HEK293T (cell line): ENCODE data around the gene SH3RF3.

Experiments used
- CTCF ChIA-PET: fragments of 350-600 bp; formaldehyde crosslinking; extraction: SDS; loops from one replicate; lab custom pipeline; 2021; ENCODE audit warnings: antibody characterized with exemption, inconsistent platforms; lab: Yijun Ruan, JAX
- POLR2A ChIA-PET: fragments of 350-600 bp; formaldehyde crosslinking; extraction: SDS; loops from one replicate; lab custom pipeline; 2020; ENCODE audit warnings: antibody characterized with exemption, inconsistent platforms; lab: Yijun Ruan, JAX
- DNase-seq: peaks from one replicate; pipeline ENCODE4 v3.0.0; 2012; ENCODE audit warnings: mixed read lengths; ENCODE audit errors: extremely low spot score
- ARNT ChIP-seq: fragments of 450-650 bp; IDR thresholded peaks from 2 replicates; pipeline ENCODE4 v1.6.1; 2017; ENCODE audit warnings: mild to moderate bottlenecking
- BHLHE40 ChIP-seq: fragments of 450-650 bp; IDR thresholded peaks from 2 replicates; pipeline ENCODE4 v1.6.1; 2016; ENCODE audit warnings: mild to moderate bottlenecking, moderate library complexity, borderline replicate concordance
- CTBP1 ChIP-seq: fragments of 450-650 bp; IDR thresholded peaks from 2 replicates; pipeline ENCODE4 v1.6.1; 2016; ENCODE audit warnings: borderline replicate concordance
- ELF4 ChIP-seq: fragments of 450-650 bp; IDR thresholded peaks from 2 replicates; pipeline ENCODE4 v1.6.1; 2017; ENCODE audit warnings: antibody characterized with exemption
- FOXA1 ChIP-seq: fragments of 450-650 bp; IDR thresholded peaks from 2 replicates; pipeline ENCODE4 v1.6.1; 2016; ENCODE audit warnings: mild to moderate bottlenecking
- FOXK2 ChIP-seq: fragments of 450-650 bp; IDR thresholded peaks from 2 replicates; pipeline ENCODE4 v1.6.1; 2016; ENCODE audit warnings: mild to moderate bottlenecking
- FOXM1 ChIP-seq: fragments of 450-650 bp; IDR thresholded peaks from 2 replicates; pipeline ENCODE4 v1.6.1; 2017; ENCODE audit warnings: mild to moderate bottlenecking, borderline replicate concordance
- HDGF ChIP-seq: fragments of 450-650 bp; IDR thresholded peaks from 2 replicates; pipeline ENCODE4 v1.6.1; 2017; ENCODE audit warnings: antibody characterized with exemption, borderline replicate concordance
- L3MBTL2 ChIP-seq: fragments of 450-650 bp; conservative IDR thresholded peaks from 2 replicates; pipeline ENCODE4 v1.6.1; 2016; ENCODE audit warnings: mild to moderate bottlenecking
- LEF1 ChIP-seq: fragments of 450-650 bp; IDR thresholded peaks from 2 replicates; pipeline ENCODE4 v1.6.1; 2017; ENCODE audit warnings: mild to moderate bottlenecking, borderline replicate concordance
- NFRKB ChIP-seq: fragments of 450-650 bp; IDR thresholded peaks from 2 replicates; pipeline ENCODE4 v1.6.1; 2016; ENCODE audit warnings: mild to moderate bottlenecking, moderate library complexity
- SP1 ChIP-seq: fragments of 450-650 bp; IDR thresholded peaks from 2 replicates; pipeline ENCODE4 v1.6.1; 2017
- SUZ12 ChIP-seq: fragments of 450-650 bp; IDR thresholded peaks from 2 replicates; pipeline ENCODE4 v1.6.1; 2016; ENCODE audit warnings: mild to moderate bottlenecking
- TARDBP ChIP-seq: fragments of 450-650 bp; IDR thresholded peaks from 2 replicates; pipeline ENCODE4 v1.6.1; 2016
- ZNF384 ChIP-seq: fragments of 450-650 bp; IDR thresholded peaks from 2 replicates; pipeline ENCODE4 v1.6.1; 2016
- TF ChIP-seq, protein P1 (sequence below): fragments of 450-650 bp; IDR thresholded peaks from 2 replicates; pipeline ENCODE4 v1.6.1; 2016

SH3RF3 gene

GRCh38 chr2:109254174-109254904 lies 125.3 kb downstream of the SH3RF3 start:
- ChIA-PET CTCF (no interaction called here), POLR2A (no interaction called here)
- no peak for DNase-seq
- TF ChIP-seq ELF4, result no peak
- TF ChIP-seq SUZ12, result no peak
- no peak for TF ChIP-seq HDGF
- no peak for TF ChIP-seq BHLHE40
- no peak for TF ChIP-seq L3MBTL2
- no peak for TF ChIP-seq TARDBP
- no peak for TF ChIP-seq FOXA1
- TF ChIP-seq NFRKB, result no peak
- TF ChIP-seq LEF1, result no peak
- no peak for TF ChIP-seq SP1
- no peak for TF ChIP-seq ARNT
- TF ChIP-seq, protein P1, sequence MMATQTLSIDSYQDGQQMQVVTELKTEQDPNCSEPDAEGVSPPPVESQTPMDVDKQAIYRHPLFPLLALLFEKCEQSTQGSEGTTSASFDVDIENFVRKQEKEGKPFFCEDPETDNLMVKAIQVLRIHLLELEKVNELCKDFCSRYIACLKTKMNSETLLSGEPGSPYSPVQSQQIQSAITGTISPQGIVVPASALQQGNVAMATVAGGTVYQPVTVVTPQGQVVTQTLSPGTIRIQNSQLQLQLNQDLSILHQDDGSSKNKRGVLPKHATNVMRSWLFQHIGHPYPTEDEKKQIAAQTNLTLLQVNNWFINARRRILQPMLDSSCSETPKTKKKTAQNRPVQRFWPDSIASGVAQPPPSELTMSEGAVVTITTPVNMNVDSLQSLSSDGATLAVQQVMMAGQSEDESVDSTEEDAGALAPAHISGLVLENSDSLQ, result no peak
- TF ChIP-seq ZNF384, result no peak
- no peak for TF ChIP-seq CTBP1

GRCh38 chr2:109255654-109256053 lies 126.6 kb downstream of the SH3RF3 start:
- TF ChIP-seq FOXM1, result no peak
- TF ChIP-seq FOXA1, result no peak
- ChIA-PET POLR2A (no interaction called here), CTCF (no interaction called here)
- no peak for DNase-seq

DNA sequence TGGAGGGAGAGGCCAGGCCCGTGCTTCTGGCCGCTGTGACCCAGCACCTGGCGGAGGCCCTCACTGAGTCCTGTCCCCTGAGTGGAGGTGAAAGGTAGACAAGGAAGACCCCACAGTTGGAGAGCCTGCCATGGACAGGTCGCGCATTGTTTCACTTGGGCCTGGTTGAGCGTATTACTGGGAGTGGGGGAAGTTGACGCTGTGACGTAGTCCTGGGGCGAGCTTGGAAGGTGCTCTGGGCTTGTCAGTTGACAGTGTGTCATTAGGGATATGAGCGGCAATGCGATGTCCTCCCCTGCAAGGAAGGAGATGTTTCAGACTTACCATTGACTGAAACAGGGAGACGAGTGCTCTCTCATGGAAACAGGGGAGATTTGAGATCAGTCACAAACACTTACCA lies 127.1 kb downstream of the SH3RF3 start:
- POLR2A ChIA-PET, result no interaction called here
- DNase-seq, result no peak
- CTCF ChIA-PET, result interaction anchor here (1.5 kb wide), 1 partner anchor 254 kb away, joined by 6 read pairs; no protein-coding TSS in a partner anchor
- no peak for TF ChIP-seq SP1
- no peak for TF ChIP-seq ZNF384
- no peak for TF ChIP-seq NFRKB
- no peak for TF ChIP-seq L3MBTL2
- no peak for TF ChIP-seq FOXK2
- no peak for TF ChIP-seq BHLHE40
- TF ChIP-seq FOXM1, result no peak
- TF ChIP-seq, protein P1, result no peak
- TF ChIP-seq SUZ12, result no peak
- no peak for TF ChIP-seq CTBP1
- TF ChIP-seq ARNT, result no peak
- TF ChIP-seq TARDBP, result no peak
- no peak for TF ChIP-seq ELF4

DNA sequence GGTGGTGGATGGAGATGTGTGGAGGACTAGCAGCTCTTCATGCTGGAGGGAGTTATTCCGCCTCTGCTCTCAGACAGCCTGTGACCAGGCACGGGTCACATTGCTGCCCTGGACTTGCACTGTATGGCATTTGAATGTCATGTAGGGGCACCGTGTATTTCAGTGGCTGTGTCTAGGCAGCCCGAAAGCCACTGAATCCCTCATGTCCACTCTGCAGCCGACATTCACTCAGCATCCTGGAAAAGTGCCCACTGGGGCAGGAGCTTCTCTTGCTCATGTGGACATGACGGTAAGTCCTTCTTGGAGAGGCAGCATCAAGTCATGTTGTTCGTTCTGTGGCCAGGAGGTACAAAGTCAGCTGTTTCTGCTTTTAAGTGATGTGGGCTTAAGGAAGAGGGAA lies 127.9 kb downstream of the SH3RF3 start:
- TF ChIP-seq ELF4 (no peak), ARNT (no peak), L3MBTL2 (no peak), ZNF384 (no peak), FOXA1 (no peak), SP1 (no peak), BHLHE40 (no peak)
- DNase-seq, result no peak
- ChIA-PET POLR2A (no interaction called here), CTCF (interaction anchor here (1.5 kb wide), 1 partner anchor 253 kb away, joined by 6 read pairs; no protein-coding TSS in a partner anchor)

GRCh38 chr2:109257653-109258052 lies 128.6 kb downstream of the SH3RF3 start:
- no peak for TF ChIP-seq ELF4
- no peak for TF ChIP-seq ARNT
- no peak for TF ChIP-seq SUZ12
- no peak for TF ChIP-seq LEF1
- TF ChIP-seq TARDBP, result no peak
- no peak for TF ChIP-seq L3MBTL2
- no peak for TF ChIP-seq SP1
- no peak for TF ChIP-seq BHLHE40
- no peak for TF ChIP-seq NFRKB
- no peak for TF ChIP-seq FOXA1
- TF ChIP-seq CTBP1, result no peak
- no peak for TF ChIP-seq ZNF384
- TF ChIP-seq FOXM1, result no peak
- TF ChIP-seq FOXK2, result no peak
- CTCF ChIA-PET, result interaction anchor here (1.5 kb wide), 1 partner anchor 252 kb away, joined by 6 read pairs; no protein-coding TSS in a partner anchor
- POLR2A ChIA-PET, result no interaction called here
- no peak for DNase-seq

DNA sequence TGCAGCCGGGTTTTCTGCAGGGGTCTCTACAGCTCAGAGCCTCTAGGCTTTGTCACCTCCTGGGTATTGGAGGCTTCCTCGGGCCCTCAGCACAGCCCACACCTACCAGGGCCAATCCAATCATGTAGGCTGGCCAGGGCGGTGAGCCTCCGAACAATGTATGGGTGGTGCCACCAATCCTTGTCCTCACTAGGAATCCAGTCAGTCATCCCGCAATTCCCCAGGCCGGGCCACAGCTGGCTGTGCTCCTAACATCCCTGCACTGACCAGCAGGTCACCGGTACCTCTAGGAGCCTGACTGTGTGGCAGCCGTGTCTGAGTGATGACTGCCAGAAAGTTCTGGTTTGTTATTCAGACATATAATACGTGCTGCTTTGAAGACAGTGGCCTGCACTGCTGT lies 129.4 kb downstream of the SH3RF3 start:
- no peak for DNase-seq
- ChIA-PET CTCF (no interaction called here), POLR2A (no interaction called here)
- no peak for TF ChIP-seq TARDBP
- TF ChIP-seq NFRKB, result no peak
- no peak for TF ChIP-seq LEF1
- TF ChIP-seq FOXK2, result no peak
- no peak for TF ChIP-seq SUZ12
- no peak for TF ChIP-seq CTBP1

- TF ChIP-seq ZNF384 (no peak), CTBP1 (no peak), L3MBTL2 (no peak), ARNT (no peak), NFRKB (no peak), SUZ12 (no peak), FOXM1 (no peak), TARDBP (no peak), FOXK2 (no peak), ELF4 (no peak), LEF1 (no peak), FOXA1 (no peak), HDGF (no peak), BHLHE40 (no peak)
- TF ChIP-seq, protein P1, result no peak
- ChIA-PET CTCF (no interaction called here), POLR2A (no interaction called here)
- DNase-seq, result no peak
Observed at GRCh38 chr2:109258905-109259540, 130.0 kb downstream of the SH3RF3 start.
